GM19372 (cell line): ENCODE measurements around the gene RBMY1B.
"Not testable (repeated sequence)": the region's sequence is repeated elsewhere in the genome, so short reads cannot be mapped to it uniquely, and the experiment has no call there.

Experiments used
- ATAC-seq: cut with Tn5 transposase; IDR thresholded peaks from one replicate; pipeline ENCODE4 v1.9.1; 2021; ENCODE audit warnings: mild to moderate bottlenecking, low read depth, moderate library complexity; ENCODE audit not compliant: unreplicated experiment

RBMY1B gene

GRCh38 chrY:21511038-21511437 lies at the start of gene RBMY1B:
RBMY1B (plus strand) TSS chrY:21511338; CDS start chrY:21513351, 2,013 bp downstream.
- ATAC-seq: not testable (repeated sequence)

- ATAC-seq: not testable (repeated sequence)
Measured at GRCh38 chrY:21462915-21463314, 48.2 kb upstream of the RBMY1B start.

GRCh38 chrY:21482967-21483366 lies 28.2 kb upstream of the RBMY1B start:
- ATAC-seq: no peak

- not testable (repeated sequence) for ATAC-seq
Measured at GRCh38 chrY:21534579-21534978, 23.4 kb downstream of the RBMY1B start, which contains the start of gene RBMY1A1. RBMY1A1 (plus strand) TSS chrY:21534879; CDS start chrY:21536892, 2,013 bp downstream.

GRCh38 chrY:21559316-21559984 lies 48.3 kb downstream of the RBMY1B start:
- ATAC-seq: peak; percentile 93
